ENCODE measurements around the gene OXCT1. TPM values are rescaled to one million over a fixed set of nuclear protein-coding genes. Genes with fewer than 3 reads are reported as not detected.
"Not testable (repeated sequence)": the region's sequence is repeated elsewhere in the genome, so short reads cannot be mapped to it uniquely, and the experiment has no call there.

Gene OXCT1
- total and polyA plus RNA-seq, 2 donors (not counting 3 experiments of a cell fraction or from before 2014, with no cell fraction given) = 12.8 to 37.4 TPM

- Histone ChIP-seq H3K9ac (replicated peaks; ENCODE audit: extremely low read depth, insufficient read depth, low read length) (no peak overlapping the region), H3K79me2 (ENCODE audit: control insufficient read depth, insufficient read depth, low read length) (no peaks in the 10 kb centered on the region), H3K36me3 (ENCODE audit: control insufficient read depth in 2 of 2, extremely low read depth in 1 of 2, insufficient read depth in 2 of 2, low read length in 2 of 2) (no peaks in the 10 kb centered on the region), H3K4me3 (replicated peaks in 1 of 3; ENCODE audit: insufficient read depth in 1 of 3, low read depth in 1 of 3, low read length in 3 of 3) (no peak overlapping the region), H3K27ac (ENCODE audit: insufficient read depth, low read depth, low read length) (no peak overlapping the region), H3K9me1 (replicated peaks; ENCODE audit: control insufficient read depth, extremely low read depth, insufficient read depth, low read length) (no peaks in the 10 kb centered on the region), H4K20me1 (replicated peaks; ENCODE audit: control insufficient read depth, extremely low read depth, insufficient read depth, low read length) (no peaks in the 10 kb centered on the region), H3K4me2 (ENCODE audit: insufficient read depth, low read length) (no peak overlapping the region), H2AFZ (ENCODE audit: low read depth, low read length) (no peak overlapping the region), H3K4me1 (ENCODE audit: control insufficient read depth, extremely low read depth, insufficient read depth, low read length) (no peaks in the 10 kb centered on the region), H3K9me3 (replicated peaks; ENCODE audit: control insufficient read depth, insufficient read depth, low read length) (no peaks in the 10 kb centered on the region), H3K27me3 (ENCODE audit: control insufficient read depth in 2 of 2, insufficient read depth in 2 of 2, low read length in 2 of 2) (peaks cover 0 to 1% of the 10 kb centered on the region in 2 experiments)
- intact Hi-C loops (cut with micrococcal nuclease) = no loop called here
- FAIRE-seq = no peak
- TF ChIP-seq MAX (IDR thresholded peaks at IDR 0.05; ENCODE audit: insufficient read depth, insufficient read length) = no peak
- no peak for TF ChIP-seq GATA2 (IDR thresholded peaks at IDR 0.05; ENCODE audit: insufficient read depth, insufficient read length, low read depth, low read length)
- no peak for TF ChIP-seq JUN (IDR thresholded peaks at IDR 0.05; ENCODE audit: borderline replicate concordance, insufficient read depth, insufficient read length, low read depth)
- no peak for TF ChIP-seq POLR2A (IDR thresholded peaks at IDR 0.05; ENCODE audit: low read depth, low read length)
- TF ChIP-seq MYC (IDR thresholded peaks at IDR 0.05; ENCODE audit: low read depth, low read length) = no peak
- TF ChIP-seq CTCF (IDR thresholded peaks at IDR 0.05; ENCODE audit: extremely low read depth in 1 of 2, insufficient read depth in 1 of 2, low read depth in 1 of 2, low read length in 2 of 2) = no peak
- no peak for TF ChIP-seq EZH2 (IDR thresholded peaks at IDR 0.05; ENCODE audit: borderline replicate concordance, low read depth, low read length, severe bottlenecking)
- no peak for TF ChIP-seq POLR2AphosphoS5 (IDR thresholded peaks at IDR 0.05; ENCODE audit: insufficient read depth, low read depth, low read length)
- TF ChIP-seq FOS (IDR thresholded peaks at IDR 0.05; ENCODE audit: borderline replicate concordance, insufficient read depth, low read length) = no peak
- no peak for DNase-seq (ENCODE audit: low read depth, low spot score)
- POLR2A ChIA-PET = no interaction called here
- dilution Hi-C loops (cut with MboI; ENCODE audit: extremely low pct_ligation_motif_present, low sequenced_read_pairs) = no loop called here
- CTCF ChIA-PET = interaction anchor here (1.1 to 2.8 kb wide), 3 partner anchors 10 to 127 kb away, joined by 3 to 11 read pairs (median 10); no protein-coding TSS in a partner anchor
- BruUV-seq (replicated peaks) = no TSS peak
Measured at GRCh38 chr5:41716382-41716781, 153.8 kb downstream of the OXCT1 start.

GRCh38 chr5:41714446-41714845 is 155.8 kb downstream of the OXCT1 start:
- H3K4me3 ChIP-seq (replicated peaks in 1 of 3; ENCODE audit: insufficient read depth in 1 of 3, low read depth in 1 of 3, low read length in 3 of 3); FAIRE-seq; H3K36me3 ChIP-seq (ENCODE audit: control insufficient read depth in 2 of 2, extremely low read depth in 1 of 2, insufficient read depth in 2 of 2, low read length in 2 of 2); DNase-seq (ENCODE audit: low read depth, low spot score); H3K27ac ChIP-seq (ENCODE audit: insufficient read depth, low read depth, low read length); H3K79me2 ChIP-seq (ENCODE audit: control insufficient read depth, insufficient read depth, low read length); POLR2A ChIA-PET; dilution Hi-C loops (cut with MboI; ENCODE audit: extremely low pct_ligation_motif_present, low sequenced_read_pairs); intact Hi-C loops (cut with micrococcal nuclease); H4K20me1 ChIP-seq (replicated peaks; ENCODE audit: control insufficient read depth, extremely low read depth, insufficient read depth, low read length); H3K9me1 ChIP-seq (replicated peaks; ENCODE audit: control insufficient read depth, extremely low read depth, insufficient read depth, low read length); H3K9ac ChIP-seq (replicated peaks; ENCODE audit: extremely low read depth, insufficient read depth, low read length); H2AFZ ChIP-seq (ENCODE audit: low read depth, low read length); H3K4me2 ChIP-seq (ENCODE audit: insufficient read depth, low read length); H3K4me1 ChIP-seq (ENCODE audit: control insufficient read depth, extremely low read depth, insufficient read depth, low read length); H3K27me3 ChIP-seq (ENCODE audit: control insufficient read depth in 2 of 2, insufficient read depth in 2 of 2, low read length in 2 of 2); H3K9me3 ChIP-seq (replicated peaks; ENCODE audit: control insufficient read depth, insufficient read depth, low read length); BruUV-seq (replicated peaks): not testable (repeated sequence)
- CTCF ChIA-PET = interaction anchor here (2.0 to 2.4 kb wide), 2 partner anchors 8 to 129 kb away, joined by 11 to 12 read pairs; no protein-coding TSS in a partner anchor
